NCI-H2107 treated with DMSO at 0.1 percent for 48 hours (cell line): ENCODE data around the gene ALDH18A1.

ENCODE experiments used
- DNase-seq: peaks from one replicate; lab custom pipeline; 2025; ENCODE audit not compliant: unreplicated experiment; lab: John Stamatoyannopoulos, UW

The ALDH18A1 gene

DNA sequence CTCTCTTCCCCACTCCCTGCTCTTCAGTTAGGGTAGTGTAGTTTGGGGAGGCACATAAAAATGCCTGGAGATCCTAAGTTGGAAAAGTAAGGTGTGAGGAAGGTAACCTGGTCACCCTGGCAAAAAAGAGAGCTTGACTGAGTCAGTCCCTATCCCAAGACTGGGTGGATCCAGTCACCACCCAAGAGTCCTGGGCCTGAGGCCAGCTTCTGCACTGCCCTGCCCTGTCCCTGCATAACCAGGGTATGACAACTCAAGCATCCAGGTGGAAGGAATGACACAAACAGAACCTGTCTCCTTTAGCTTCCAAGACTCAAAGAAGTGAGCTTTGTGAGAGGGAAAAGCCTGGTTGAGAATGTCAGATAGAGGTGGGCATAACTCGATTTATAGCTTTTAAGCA, 68.5 kb downstream of the ALDH18A1 start:
- no peak for DNase-seq

DNA sequence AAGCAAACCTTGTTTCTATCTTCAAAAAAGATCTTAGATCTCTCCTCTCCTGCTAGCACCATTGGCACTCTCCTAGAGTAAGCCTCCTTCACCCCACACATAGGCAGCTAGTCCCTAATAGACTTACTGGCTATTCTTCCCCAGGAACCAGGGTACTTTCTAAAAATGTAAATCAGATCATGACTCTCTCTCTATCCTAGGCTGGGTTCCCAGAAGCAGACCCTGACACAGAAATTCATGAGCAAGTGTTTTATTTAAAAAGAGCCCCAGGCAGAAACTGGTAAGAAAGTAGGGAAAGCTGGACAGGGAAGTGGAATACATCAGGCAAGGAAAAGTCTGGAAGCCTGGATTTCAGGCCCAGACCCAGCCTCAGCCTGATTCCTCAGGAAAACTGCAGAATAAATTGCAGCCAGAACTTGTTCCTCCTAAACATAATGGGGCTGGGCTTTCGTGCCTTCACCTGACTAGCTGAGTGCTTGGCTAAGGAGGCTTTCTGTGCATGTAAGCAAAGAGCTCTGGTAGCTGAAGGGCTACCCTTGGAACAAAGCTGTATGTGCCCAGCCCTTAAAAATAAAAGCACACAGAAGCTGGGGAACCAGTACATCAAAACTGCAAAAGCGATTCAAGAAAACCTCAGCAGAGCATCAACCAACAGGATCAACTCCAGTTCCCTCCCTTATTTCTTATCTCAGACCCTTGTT, 76.5 kb downstream of the ALDH18A1 start:
- no peak for DNase-seq

DNA sequence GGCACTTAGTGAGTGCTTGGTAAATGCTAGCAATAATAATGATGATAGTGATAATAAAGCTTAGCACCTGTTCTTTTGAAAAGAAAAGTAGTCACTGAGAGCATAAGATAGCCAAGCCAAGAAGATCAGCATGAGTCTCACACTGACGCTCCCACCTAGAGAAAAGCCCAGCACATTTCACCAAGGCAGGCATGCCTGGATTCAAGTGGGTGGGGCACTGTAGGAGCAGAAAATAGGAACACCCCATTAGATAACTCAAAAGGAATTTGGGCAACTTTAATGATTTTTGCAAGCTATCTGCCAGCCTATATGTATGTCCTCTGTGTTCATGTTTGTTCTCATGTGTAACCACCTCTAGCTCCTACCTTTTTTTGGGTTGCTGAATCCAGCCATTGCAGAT, 77.2 kb downstream of the ALDH18A1 start:
- no peak for DNase-seq

DNA sequence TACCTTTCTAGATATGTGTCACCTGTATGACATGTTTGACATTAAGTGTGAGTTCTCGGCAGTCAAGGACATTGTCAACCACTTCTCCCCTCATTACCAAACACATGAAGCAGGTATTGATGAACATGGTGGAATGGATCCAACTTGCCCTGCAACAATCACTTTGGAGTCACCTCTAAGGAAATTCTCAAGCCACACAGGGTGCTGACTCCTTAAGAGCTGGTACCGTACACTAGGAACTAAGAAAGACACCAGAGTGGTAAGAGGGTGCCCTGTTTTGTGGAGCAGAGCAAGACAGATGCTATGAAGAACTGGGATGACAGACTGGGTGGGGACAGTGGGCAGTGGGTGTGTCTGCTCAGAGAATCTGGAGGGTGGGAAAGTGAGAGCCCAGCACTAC, 77.9 kb downstream of the ALDH18A1 start:
- no peak for DNase-seq

DNA sequence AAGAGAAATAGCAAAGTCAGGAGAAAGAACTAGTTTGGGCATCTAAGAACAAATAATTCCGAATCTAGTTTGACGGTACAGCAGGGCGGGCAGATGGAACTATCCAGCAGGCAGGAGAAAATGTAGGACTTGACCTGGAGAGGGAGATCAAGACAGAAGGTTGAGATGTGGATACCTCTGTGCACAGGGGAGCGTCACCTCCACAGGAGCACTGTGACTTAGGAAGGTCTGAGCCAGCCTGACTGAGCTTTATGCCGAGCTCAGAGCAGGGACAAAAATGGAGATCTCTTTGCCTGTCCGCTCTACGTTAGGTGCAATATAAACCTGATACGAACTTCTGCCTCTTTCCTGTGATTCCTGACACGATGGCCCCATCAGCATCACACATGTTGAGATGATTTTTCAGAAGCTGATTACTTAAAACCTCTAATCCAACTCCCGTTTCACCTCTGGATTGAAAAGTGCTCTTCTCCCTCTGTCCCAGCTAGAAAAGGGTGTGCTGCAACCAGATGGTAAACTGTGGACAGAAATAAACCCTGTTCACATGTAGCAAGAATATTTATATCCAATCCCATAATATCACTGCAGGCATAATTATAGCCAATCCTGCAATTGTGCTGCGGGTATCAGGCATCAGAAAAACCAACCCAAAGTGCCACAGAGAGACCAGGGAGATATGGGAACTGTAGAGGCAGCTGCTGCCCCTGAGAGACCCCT, 81.7 kb downstream of the ALDH18A1 start:
- DNase-seq, result no peak

DNA sequence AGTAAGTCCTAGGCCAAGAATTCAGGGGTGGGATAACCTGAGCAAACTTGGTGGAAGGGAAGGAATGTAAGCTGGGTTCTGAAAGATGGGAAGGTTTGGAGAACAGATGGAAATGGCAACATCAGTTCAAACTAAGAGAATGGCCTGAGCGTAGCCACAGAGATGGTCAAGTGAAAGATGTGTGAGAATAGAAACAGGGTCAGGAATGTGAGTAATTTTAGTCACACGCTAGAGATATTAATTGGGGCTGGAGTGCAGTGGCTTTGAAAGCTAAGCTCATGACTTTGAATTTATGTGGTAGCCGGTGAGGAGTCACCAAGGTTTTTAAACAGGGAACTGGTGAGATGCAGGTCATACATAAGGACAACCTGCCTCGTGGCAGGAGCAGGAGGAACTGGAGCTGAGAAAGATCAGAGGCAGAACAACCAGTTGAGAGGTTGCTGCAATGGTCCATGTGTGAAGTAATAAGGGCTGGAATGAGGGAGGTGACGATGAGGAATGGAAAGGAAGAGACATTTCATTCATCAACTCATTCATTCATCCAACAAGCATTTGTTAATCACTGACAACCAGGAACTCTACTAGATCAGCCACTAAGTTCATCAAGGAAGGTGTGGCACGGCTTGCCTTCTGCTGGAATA, 82.4 kb downstream of the ALDH18A1 start:
- DNase-seq, result no peak

DNA sequence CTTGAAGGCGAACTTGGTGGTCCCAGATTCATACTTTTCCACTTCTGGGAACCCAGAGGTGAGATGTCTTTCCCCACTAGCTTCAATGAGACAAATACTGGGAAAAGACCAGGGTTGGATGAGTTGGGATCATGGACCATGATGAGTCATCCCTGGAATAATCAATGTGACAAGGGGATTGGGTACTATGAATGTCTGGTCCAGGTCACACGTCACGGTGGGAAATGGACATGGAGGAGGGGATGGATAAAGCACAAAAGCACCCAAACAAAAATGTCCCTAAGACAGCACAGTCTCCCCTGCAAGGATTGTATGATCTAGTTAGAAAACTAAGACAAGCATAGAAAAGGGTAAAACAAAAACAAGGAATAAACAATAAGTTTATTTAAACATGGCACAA, 83.0 kb downstream of the ALDH18A1 start:
- no peak for DNase-seq

DNA sequence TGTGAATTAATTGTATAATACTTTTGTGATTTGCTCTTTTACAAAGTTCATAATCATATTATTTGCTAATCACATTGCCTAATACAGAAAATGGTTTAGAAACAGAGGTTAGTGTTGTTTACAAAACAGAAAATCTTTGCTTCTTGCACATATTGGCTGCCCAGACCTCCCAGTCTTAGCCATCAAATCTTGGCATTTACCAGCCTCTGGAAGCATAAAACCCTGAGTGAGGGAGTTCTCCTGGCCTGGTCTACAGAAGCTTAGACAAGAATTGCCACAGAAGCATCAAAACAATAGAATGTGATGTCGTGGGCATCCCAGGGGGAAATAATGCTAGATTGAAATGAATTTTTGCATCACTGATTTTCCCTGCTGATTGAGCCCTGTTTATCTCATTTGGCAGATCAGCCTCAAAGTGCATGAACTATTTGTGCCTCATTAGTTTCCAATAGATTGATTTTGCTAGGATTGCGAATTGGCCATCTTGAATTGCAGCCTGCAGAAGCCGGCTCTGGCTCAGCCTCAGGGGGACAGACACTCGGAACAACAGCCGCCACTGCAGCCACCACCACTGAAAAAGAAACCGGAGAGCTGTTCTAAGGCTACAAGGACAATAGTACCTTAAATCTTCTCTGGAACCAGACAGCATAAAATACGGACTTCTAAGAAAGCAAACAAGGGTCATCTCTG, 84.2 kb downstream of the ALDH18A1 start:
- DNase-seq, result no peak

DNA sequence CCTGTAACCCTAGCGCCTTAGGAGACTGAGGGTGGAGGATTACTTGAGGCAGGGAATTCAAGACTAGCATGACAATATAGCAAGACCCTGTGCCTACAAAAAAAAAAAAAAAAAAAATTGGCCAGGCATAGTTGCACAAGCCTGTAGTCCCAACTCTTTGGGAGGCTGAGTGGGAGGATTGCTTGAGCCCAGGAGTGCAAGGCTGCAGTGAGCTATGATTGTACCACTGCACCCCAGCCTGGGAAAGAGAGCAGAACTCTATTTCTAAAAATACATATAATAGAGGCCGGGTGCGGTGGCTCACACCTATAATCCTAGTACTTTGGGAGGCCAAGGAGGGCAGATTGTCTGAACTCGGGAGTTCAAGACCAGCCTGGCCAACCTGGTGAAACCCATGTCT, 85.1 kb downstream of the ALDH18A1 start:
- DNase-seq, result no peak

DNA sequence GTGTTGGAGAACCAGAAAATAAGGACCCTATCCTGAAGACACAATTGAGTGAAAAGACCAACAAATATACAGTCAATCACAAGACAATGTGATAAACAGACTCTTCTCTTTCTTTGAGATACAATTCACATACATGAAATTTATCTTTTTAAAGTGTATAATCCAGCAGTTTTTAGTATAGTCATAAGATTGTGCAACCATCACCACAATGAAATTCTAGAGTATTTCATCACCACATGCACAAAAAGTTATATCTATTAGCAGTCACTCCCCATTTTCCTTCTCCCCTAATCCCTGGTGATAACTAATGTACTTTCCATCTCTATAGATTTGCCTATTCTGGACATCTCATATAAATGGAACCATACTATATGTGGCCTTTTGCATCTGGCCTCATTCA, 87.1 kb downstream of the ALDH18A1 start:
- DNase-seq, result no peak

DNA sequence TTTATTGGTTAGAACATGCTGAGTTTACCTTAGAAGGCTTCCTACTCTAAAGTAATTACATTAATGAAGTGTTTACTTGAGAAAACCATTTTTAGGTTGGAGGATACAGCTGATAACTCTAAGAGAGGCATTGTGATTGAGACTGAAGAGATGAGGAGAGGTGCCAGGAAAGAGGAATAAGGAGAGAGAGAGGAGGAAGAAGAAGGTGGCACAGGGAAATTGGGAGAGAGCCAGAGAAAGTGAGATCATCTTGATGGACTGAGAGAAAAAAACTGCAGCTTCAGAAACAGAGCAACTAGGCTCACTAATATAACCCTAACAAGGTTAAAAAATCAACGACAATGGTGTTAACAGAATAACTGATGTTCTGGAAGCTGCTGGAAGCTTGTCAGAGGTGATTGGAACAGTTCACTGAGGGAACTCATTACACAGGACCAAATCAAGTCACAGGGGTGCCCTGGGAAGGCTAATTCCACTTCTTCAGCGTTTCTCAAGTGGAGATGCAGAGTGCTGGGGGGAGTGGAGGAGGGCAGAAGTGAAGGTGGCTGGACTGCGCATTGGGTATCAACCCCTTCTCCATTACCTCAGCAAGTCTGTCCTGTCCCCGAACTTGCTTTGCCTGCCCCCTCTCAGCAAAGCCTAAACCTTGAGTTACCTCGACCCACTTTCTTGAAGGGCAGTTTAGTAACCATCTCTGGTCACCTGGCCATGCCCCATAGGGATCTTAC, 88.4 kb downstream of the ALDH18A1 start:
- no peak for DNase-seq

DNA sequence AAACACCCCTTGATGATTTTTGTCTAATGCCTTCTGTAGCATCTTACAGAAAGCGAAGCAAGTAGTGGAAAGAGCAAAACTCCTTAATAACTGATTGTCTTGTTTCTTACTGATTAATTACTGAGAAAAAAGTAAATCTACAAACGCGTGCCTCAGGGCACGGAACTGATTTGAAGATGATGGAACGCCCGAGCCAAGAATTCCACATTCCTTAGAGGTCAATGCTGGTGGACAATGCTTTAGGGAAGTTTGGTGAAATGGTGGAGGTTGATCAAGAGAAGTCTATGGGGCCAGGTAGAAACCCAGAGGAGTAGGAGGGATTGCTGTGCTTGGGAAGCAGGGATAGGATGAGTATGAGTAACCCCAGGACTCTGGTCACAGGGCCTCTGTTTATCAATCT, 90.4 kb downstream of the ALDH18A1 start:
- DNase-seq, result no peak

DNA sequence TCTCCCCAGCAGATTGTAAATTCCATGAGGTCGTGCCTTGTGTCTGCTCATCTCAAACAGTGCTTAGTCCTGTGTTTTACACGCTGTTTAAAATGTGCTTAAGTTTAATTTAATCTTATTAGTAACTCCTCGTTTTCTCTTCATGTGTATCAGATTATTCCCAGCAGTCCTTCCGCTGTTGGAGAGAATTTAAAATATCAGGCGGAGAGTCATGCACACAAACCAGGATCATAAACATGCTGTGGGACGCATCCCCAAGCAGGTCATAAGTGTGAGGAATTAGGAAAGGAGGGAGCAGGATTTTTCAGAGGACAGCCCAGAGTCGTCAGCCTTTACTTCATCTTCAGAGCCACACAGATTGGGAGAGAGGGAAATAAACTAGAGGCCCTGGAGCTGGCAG, 91.2 kb downstream of the ALDH18A1 start:
- DNase-seq, result no peak

DNA sequence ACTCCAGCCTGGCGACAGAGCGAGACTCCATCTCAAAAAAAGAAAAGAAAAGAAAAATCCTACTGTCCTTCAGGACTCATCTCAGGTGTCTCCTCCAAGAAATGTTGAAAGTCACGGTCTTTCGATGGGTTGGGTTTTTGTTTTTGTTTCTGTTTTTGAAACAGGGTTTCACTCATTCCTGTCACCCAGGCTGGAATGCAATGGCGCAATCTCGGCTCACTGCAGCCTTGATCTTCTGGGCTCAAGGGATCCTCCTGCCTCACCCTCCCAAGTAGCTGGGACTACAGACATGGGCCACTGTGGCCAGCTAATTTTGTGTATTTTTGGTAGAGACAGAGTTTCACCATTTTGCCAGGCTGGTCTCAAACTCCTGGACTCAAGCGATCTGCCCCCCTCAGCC, 92.2 kb downstream of the ALDH18A1 start:
- DNase-seq, result no peak

DNA sequence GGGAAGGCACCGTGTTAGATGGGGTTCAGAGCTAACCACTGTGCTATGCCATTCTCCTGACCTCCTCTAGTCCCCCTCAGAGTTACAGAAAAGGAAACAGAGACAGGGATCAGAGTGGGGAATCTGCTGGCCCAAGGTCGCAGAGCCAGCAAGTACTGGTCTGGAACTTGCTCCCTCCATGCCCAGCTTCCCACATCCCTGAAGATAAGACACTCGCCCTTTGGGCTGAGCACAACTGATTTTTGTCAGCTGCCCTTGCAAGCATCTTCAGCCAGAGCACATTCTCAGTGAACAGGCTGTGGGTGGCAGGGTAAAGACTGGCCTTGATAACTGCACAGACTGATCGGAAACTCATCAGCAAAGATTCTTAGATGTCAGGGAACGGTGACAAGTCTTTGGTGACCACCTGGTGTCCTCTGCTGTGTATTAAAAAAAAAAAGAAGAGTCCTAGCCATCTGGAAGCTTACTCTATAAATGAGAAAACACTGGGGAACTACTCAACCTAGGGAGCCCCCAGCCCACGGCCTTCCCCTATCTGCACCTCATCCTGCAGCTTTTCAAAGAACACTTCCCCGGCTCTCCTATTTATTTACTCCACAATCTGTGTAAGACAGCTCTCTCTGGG, 94.1 kb downstream of the ALDH18A1 start:
- no peak for DNase-seq

DNA sequence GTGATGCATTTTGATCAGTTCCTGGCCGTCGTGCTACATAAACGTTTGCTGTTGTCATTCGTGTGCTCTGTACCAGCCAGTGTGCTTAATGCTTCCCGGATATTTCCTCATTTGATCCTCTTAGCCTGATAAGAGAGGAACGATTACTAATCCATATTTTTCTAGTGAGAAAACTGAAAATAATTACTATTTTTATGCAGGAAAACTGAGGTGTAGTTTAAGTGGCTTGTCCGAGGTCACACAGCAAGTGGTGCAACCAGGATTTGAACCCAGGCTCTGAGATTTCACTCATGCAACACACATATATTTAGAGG, 94.7 kb downstream of the ALDH18A1 start:
- no peak for DNase-seq

DNA sequence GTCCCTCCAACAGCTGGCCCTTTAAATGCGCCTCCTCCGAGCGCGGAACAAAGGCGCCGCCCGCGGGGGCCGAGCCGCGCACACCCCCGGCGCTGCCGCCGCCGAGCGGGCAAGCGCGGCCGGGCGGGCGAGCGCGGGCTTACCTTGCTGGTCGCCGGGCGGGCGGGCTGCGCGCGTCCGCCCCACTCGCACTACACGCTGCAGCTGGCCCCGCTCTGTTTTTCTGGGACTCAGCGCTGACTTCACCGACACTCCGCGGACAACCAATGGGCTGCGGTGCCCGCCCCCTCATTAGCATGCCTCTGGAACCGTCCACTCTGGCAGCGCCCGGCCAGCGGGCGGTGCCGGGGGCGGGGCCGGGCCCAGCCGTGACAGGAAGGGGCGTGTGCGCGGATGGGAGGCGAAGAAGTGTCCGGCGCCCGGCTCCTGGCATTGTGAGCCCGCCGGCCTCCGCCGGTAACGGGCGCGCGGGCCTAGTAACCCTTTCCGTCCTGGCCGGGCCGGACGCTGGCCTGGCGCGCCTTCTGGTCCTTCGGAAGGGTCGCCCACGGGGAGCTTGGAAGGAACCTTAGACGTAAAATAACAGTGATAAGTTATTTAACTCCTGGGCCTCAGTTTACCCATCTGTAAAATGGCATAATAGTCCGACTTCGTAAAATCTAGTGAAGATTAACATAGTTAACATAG, 95.2 kb downstream of the ALDH18A1 start, which contains the start of gene SORBS1:
SORBS1 (minus strand) TSS at position 195 of the 687 bp plus-strand sequence. CDS start 120,236 bp downstream, outside the sequence.
- peak; percentile 85 for DNase-seq

DNA sequence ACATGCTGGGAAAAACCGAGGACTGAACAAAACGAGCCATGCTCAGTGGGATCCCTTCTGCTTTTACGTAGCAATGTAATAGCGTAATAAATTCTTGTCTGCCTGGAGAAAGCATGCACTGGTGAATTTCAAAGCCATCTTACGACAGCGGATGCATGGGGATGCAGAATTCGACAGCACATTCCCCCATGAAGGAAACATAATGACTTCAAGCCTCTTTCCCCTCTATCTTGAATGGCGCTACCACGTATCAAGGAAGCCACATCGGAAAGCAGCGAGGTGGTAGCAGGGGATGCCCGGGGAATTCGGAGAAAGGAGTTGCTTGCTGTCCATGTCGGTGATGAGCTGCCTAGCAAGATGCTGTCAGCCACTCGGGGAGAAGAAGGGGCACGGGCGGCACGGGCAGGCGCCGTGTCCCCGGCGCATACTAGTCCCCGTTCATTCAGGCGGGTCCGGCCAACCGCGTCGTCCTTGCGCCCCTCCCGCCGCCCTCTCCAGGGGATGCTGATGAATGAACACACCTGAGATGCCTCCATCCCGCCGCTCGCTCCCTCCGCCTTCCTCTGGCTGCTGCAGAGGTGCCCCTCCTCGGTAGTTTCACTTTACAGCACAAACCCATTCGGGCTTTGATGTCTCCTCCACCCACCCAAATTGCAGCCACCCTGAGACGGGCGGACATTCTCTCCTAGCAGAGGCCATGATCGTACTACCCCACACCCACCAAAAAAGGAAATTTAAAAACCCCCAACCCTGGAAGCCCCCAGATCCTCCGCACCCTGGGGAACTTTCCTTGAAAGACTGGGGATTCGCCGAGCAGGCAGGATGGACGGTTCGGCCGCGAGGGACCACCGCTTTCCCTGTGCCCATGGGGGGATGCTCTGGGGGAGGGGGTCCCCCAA, 96.0 kb downstream of the ALDH18A1 start:
- DNase-seq, result no peak

DNA sequence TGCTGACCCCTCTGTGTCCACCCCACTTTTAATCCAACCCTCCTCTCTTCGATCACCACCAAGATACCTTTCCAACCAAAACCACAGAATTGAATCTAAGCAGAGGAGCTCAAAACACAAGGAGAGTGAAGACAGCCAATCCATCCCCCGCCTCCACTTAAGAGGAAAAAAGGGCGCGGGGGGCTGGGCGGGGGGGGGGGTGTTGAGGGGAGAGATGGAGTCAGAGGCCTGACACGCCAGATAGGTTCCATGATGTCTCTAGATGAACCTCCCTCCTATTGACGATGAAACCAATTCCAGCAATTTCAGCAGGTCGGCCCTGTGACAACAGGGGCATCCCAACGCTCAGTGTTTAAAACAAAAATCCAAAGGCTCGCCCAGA, 96.6 kb downstream of the ALDH18A1 start:
- no peak for DNase-seq
